ENCODE results near the gene KIAA0232.
A peak's percentile ranks its signal among the peaks of the same experiment; 100 is the strongest.
"Not testable (repeated sequence)": the region's sequence is repeated elsewhere in the genome, so short reads cannot be mapped to it uniquely, and the experiment has no call there.

Gene KIAA0232

GRCh38 chr4:6890971-6891370, 108.4 kb downstream of the KIAA0232 start:
- H3K4me3 ChIP-seq, result not testable (repeated sequence)
- peak overlapping the region in 3 of 21 experiments; percentile 12 to 73 (median 31) for H3K27ac ChIP-seq

- Histone ChIP-seq H3K27ac (peak overlapping the region in 14 of 21 experiments; percentile 12 to 73 (median 52)), H3K4me3 (peak overlapping the region in 1 of 7 experiments; percentile 8)
Measured at GRCh38 chr4:6891436-6892170, 109.1 kb downstream of the KIAA0232 start.

- Histone ChIP-seq H3K4me3 (peak overlapping the region in 1 of 7 experiments; percentile 8), H3K27ac (peak overlapping the region in 13 of 21 experiments; percentile 17 to 73 (median 55))
Measured at GRCh38 chr4:6892190-6892908, 109.8 kb downstream of the KIAA0232 start.

- H3K27ac ChIP-seq, result peak overlapping the region in 8 of 21 experiments; percentile 3 to 73 (median 60)
- no peak overlapping the region for H3K4me3 ChIP-seq
Measured at GRCh38 chr4:6892909-6893202, 110.3 kb downstream of the KIAA0232 start.

- H3K27ac ChIP-seq, result peak overlapping the region in 2 of 21 experiments; percentile 44 to 48
- no peak overlapping the region for H3K4me3 ChIP-seq
Measured at GRCh38 chr4:6893449-6894085, 111.0 kb downstream of the KIAA0232 start.

GRCh38 chr4:6894086-6894478, 111.6 kb downstream of the KIAA0232 start:
- Histone ChIP-seq H3K27ac (no peak overlapping the region), H3K4me3 (no peak overlapping the region)

GRCh38 chr4:6894528-6895498, 112.3 kb downstream of the KIAA0232 start:
- Histone ChIP-seq H3K4me3 (no peak overlapping the region), H3K27ac (no peak overlapping the region)

- Histone ChIP-seq H3K27ac (no peak overlapping the region), H3K4me3 (no peak overlapping the region)
Measured at GRCh38 chr4:6896035-6896434, 113.5 kb downstream of the KIAA0232 start.

GRCh38 chr4:6898763-6899162, 116.2 kb downstream of the KIAA0232 start:
- H3K4me3 ChIP-seq, result no peak overlapping the region
- peak overlapping the region in 8 of 21 experiments; percentile 37 to 79 (median 61) for H3K27ac ChIP-seq

GRCh38 chr4:6900181-6900812, 117.8 kb downstream of the KIAA0232 start:
- H3K4me3 ChIP-seq, result no peak overlapping the region
- peak overlapping the region in 7 of 21 experiments; percentile 0 to 79 (median 62) for H3K27ac ChIP-seq

GRCh38 chr4:6900956-6901355, 118.4 kb downstream of the KIAA0232 start:
- H3K27ac ChIP-seq, result peak overlapping the region in 1 of 21 experiments; percentile 66
- no peak overlapping the region for H3K4me3 ChIP-seq

- H3K4me3 ChIP-seq, result no peak overlapping the region
- no peak overlapping the region for H3K27ac ChIP-seq
Measured at GRCh38 chr4:6901669-6902317, 119.3 kb downstream of the KIAA0232 start.

GRCh38 chr4:6902318-6903042, 120.0 kb downstream of the KIAA0232 start:
- no peak overlapping the region for H3K4me3 ChIP-seq
- H3K27ac ChIP-seq, result no peak overlapping the region

- Histone ChIP-seq H3K27ac (no peak overlapping the region), H3K4me3 (no peak overlapping the region)
Measured at GRCh38 chr4:6905516-6906445, 123.3 kb downstream of the KIAA0232 start.

GRCh38 chr4:6906486-6906885, 124.0 kb downstream of the KIAA0232 start:
- not testable (repeated sequence) for H3K27ac ChIP-seq, H3K4me3 ChIP-seq

- no peak overlapping the region for H3K27ac ChIP-seq
- no peak overlapping the region for H3K4me3 ChIP-seq
Measured at GRCh38 chr4:6907658-6908191, 125.2 kb downstream of the KIAA0232 start.
